ENCODE results near the gene BAIAP2.

GRCh38 chr17:80987941-80988461, 47.0 kb upstream of the BAIAP2 start:
- TF ChIP-seq CTCF (IDR thresholded peaks at IDR 0.05; ENCODE audit: poor library complexity, severe bottlenecking) (no peak), EZH2 (IDR thresholded peaks at IDR 0.05; ENCODE audit: borderline replicate concordance, insufficient read depth, low read length, poor library complexity, severe bottlenecking) (no peak), REST (IDR thresholded peaks at IDR 0.05; ENCODE audit: borderline replicate concordance) (no peak), TAF1 (IDR thresholded peaks at IDR 0.05; ENCODE audit: low read depth) (no peak), RAD21 (conservative IDR thresholded peaks at IDR 0.05) (no peak), EP300 (conservative IDR thresholded peaks at IDR 0.05; ENCODE audit: poor library complexity, severe bottlenecking) (no peak)
